WTC11 (cell line): Measurements from ENCODE around the gene CALN1. TPM values are rescaled to one million over a fixed set of nuclear protein-coding genes. Genes with fewer than 3 reads are reported as not detected.
"Not testable (repeated sequence)": the region's sequence is repeated elsewhere in the genome, so short reads cannot be mapped to it uniquely, and the experiment has no call there.

Experiments used
- ATAC-seq: fragments of 200-7000 bp; cut with Tn5 transposase; 2 replicates; pipeline ENCODE4 v1.10.0; 2021; ENCODE audit warnings: mild to moderate bottlenecking, moderate library complexity
- CTCF ChIA-PET: fragments of 300-600 bp; sonication (Branson Sonifier 250); formaldehyde crosslinking; loops from one replicate; lab custom pipeline; 2021; ENCODE audit warnings: antibody characterized with exemption; lab: Charles Lee
- POLR2A ChIA-PET: fragments of 350-600 bp; sonication (Branson Sonifier 250); formaldehyde crosslinking; loops from one replicate; lab custom pipeline; 2021; ENCODE audit warnings: antibody characterized with exemption; lab: Charles Lee
- DNase-seq: peaks from one replicate; pipeline ENCODE4 v3.0.0; 2021; ENCODE audit warnings: low spot score
- H3K27ac Mint-ChIP-seq: 2 replicates; pipeline ENCODE4 v1.8.0; 2021; ENCODE audit warnings: mixed read lengths
- H3K27me3 Mint-ChIP-seq: 2 replicates; pipeline ENCODE4 v1.8.0; 2021; ENCODE audit warnings: low read depth, mild to moderate bottlenecking, moderate library complexity, mixed read lengths
- H3K36me3 Mint-ChIP-seq: 2 replicates; pipeline ENCODE4 v1.8.0; 2021; ENCODE audit warnings: mixed read lengths
- H3K4me1 Mint-ChIP-seq: 2 replicates; pipeline ENCODE4 v1.8.0; 2022; ENCODE audit warnings: mixed read lengths
- H3K4me3 Mint-ChIP-seq: 2 replicates; pipeline ENCODE4 v1.8.0; 2021; ENCODE audit warnings: mild to moderate bottlenecking, moderate library complexity, mixed read lengths
- H3K9me3 Mint-ChIP-seq: 2 replicates; pipeline ENCODE4 v1.8.0; 2021; ENCODE audit warnings: mixed read lengths
- ARID4B ChIP-seq: sonication (generic); formaldehyde crosslinking; IDR thresholded peaks from 2 replicates; pipeline ENCODE4 v1.8.0; 2023; ENCODE audit warnings: missing genetic modification reagents, mild to moderate bottlenecking, borderline replicate concordance
- ATF6 ChIP-seq: sonication (generic); formaldehyde crosslinking; IDR thresholded peaks from 2 replicates; pipeline ENCODE4 v1.8.1; 2023; ENCODE audit warnings: mild to moderate bottlenecking, missing genetic modification reagents
- ELF4 ChIP-seq: sonication (generic); formaldehyde crosslinking; IDR thresholded peaks from 2 replicates; pipeline ENCODE4 v1.8.1; 2022; ENCODE audit warnings: low read depth, mild to moderate bottlenecking, moderate library complexity, missing genetic modification reagents
- GRHL2 ChIP-seq: fragments of 250-450 bp; sonication (Bioruptor Pico); IDR thresholded peaks from 2 replicates; pipeline ENCODE4 v1.8.0; 2022; ENCODE audit warnings: mild to moderate bottlenecking, moderate library complexity; ENCODE audit not compliant: insufficient replicate concordance, severe bottlenecking
- JAZF1 ChIP-seq: fragments of 250-450 bp; sonication (Bioruptor Pico); IDR thresholded peaks from 2 replicates; pipeline ENCODE4 v1.9.0; 2021; ENCODE audit warnings: moderate library complexity, mild to moderate bottlenecking, inconsistent platforms
- KAT7 ChIP-seq: sonication (generic); formaldehyde crosslinking; IDR thresholded peaks from 2 replicates; pipeline ENCODE4 v1.8.1; 2023; ENCODE audit warnings: missing genetic modification reagents, mild to moderate bottlenecking, borderline replicate concordance
- MAX ChIP-seq: sonication (generic); formaldehyde crosslinking; IDR thresholded peaks from 2 replicates; pipeline ENCODE4 v1.8.0; 2022; ENCODE audit warnings: mild to moderate bottlenecking, missing genetic modification reagents
- NFE2L1 ChIP-seq: sonication (generic); formaldehyde crosslinking; IDR thresholded peaks from 2 replicates; pipeline ENCODE4 v1.8.1; 2023; ENCODE audit warnings: missing genetic modification reagents
- NFYB ChIP-seq: sonication (generic); formaldehyde crosslinking; conservative IDR thresholded peaks from 2 replicates; pipeline ENCODE4 v1.8.0; 2022; ENCODE audit warnings: low read depth, missing genetic modification reagents
- NR2C2 ChIP-seq: sonication (generic); formaldehyde crosslinking; IDR thresholded peaks from 2 replicates; pipeline ENCODE4 v1.8.0; 2022; ENCODE audit warnings: mild to moderate bottlenecking, missing genetic modification reagents
- STAT6 ChIP-seq: sonication (generic); formaldehyde crosslinking; conservative IDR thresholded peaks from 2 replicates; pipeline ENCODE4 v1.8.1; 2023; ENCODE audit warnings: mild to moderate bottlenecking, low read depth, missing genetic modification reagents, moderate library complexity
- TCF7 ChIP-seq: sonication (generic); formaldehyde crosslinking; IDR thresholded peaks from 2 replicates; pipeline ENCODE4 v1.8.0; 2022; ENCODE audit warnings: mild to moderate bottlenecking, low read depth, missing genetic modification reagents, moderate library complexity
- TEAD4 ChIP-seq: sonication (generic); formaldehyde crosslinking; IDR thresholded peaks from 2 replicates; pipeline ENCODE4 v1.8.0; 2022; ENCODE audit warnings: mild to moderate bottlenecking, missing genetic modification reagents
- TP53 ChIP-seq: sonication (generic); formaldehyde crosslinking; IDR thresholded peaks from 2 replicates; pipeline ENCODE4 v1.8.1; 2023; ENCODE audit warnings: mild to moderate bottlenecking, missing genetic modification reagents
- ZNF232 ChIP-seq: sonication (generic); formaldehyde crosslinking; IDR thresholded peaks from 2 replicates; pipeline ENCODE4 v1.8.0; 2022; ENCODE audit warnings: mild to moderate bottlenecking, missing genetic modification reagents
- total RNA-seq: library from RNA; stranded (reverse); gene quantifications from 3 replicates; pipeline ENCODE4 v1.2.3, GENCODE V29; 2021
- TF ChIP-seq, protein P1 (sequence below): fragments of 250-450 bp; sonication (Bioruptor Pico); IDR thresholded peaks from 2 replicates; pipeline ENCODE4 v1.9.0; 2021; ENCODE audit warnings: mild to moderate bottlenecking
- TF ChIP-seq, protein P2 (sequence below): sonication (generic); formaldehyde crosslinking; IDR thresholded peaks from 2 replicates; pipeline ENCODE4 v1.8.1; 2023; ENCODE audit warnings: mild to moderate bottlenecking, moderate library complexity, missing genetic modification reagents
- TF ChIP-seq, protein P3 (sequence below): sonication (generic); formaldehyde crosslinking; IDR thresholded peaks from 2 replicates; pipeline ENCODE4 v1.8.0; 2022; ENCODE audit warnings: mild to moderate bottlenecking, missing genetic modification reagents

Gene CALN1
- total RNA-seq, 1 experiment from 2014 or later, result 10.5 TPM

GRCh38 chr7:71739520-71740173, 672.5 kb downstream of the CALN1 start:
- CTCF ChIA-PET, result interaction anchor here (0.5 to 6.3 kb wide), 6 partner anchors 13 to 910 kb away, joined by 3 to 40 read pairs (median 4); no protein-coding TSS in a partner anchor
- Mint-ChIP-seq H3K4me1 (peaks cover 25% of the 10 kb centered on the region), H3K27me3 (no peaks in the 10 kb centered on the region)
- no peak for DNase-seq
- TF ChIP-seq TCF7 (CRISPR knock-in tag) (no peak), ZNF232 (CRISPR knock-in tag) (no peak), NFYB (CRISPR knock-in tag) (no peak), TEAD4 (CRISPR knock-in tag) (no peak), MAX (CRISPR knock-in tag) (no peak), ELF4 (CRISPR knock-in tag) (no peak), ATF6 (CRISPR knock-in tag) (no peak), STAT6 (CRISPR knock-in tag) (no peak), JAZF1 (CRISPR knock-in tag) (no peak), NFE2L1 (CRISPR knock-in tag) (no peak), KAT7 (CRISPR knock-in tag) (no peak), TP53 (no peak), ARID4B (no peak), GRHL2 (CRISPR knock-in tag) (no peak), NR2C2 (CRISPR knock-in tag) (no peak)
- TF ChIP-seq, protein P1, sequence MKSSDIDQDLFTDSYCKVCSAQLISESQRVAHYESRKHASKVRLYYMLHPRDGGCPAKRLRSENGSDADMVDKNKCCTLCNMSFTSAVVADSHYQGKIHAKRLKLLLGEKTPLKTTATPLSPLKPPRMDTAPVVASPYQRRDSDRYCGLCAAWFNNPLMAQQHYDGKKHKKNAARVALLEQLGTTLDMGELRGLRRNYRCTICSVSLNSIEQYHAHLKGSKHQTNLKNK, result no peak
- TF ChIP-seq, protein P2, sequence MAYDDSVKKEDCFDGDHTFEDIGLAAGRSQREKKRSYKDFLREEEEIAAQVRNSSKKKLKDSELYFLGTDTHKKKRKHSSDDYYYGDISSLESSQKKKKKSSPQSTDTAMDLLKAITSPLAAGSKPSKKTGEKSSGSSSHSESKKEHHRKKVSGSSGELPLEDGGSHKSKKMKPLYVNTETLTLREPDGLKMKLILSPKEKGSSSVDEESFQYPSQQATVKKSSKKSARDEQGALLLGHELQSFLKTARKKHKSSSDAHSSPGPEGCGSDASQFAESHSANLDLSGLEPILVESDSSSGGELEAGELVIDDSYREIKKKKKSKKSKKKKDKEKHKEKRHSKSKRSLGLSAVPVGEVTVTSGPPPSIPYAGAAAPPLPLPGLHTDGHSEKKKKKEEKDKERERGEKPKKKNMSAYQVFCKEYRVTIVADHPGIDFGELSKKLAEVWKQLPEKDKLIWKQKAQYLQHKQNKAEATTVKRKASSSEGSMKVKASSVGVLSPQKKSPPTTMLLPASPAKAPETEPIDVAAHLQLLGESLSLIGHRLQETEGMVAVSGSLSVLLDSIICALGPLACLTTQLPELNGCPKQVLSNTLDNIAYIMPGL (CRISPR knock-in tag), result no peak
- TF ChIP-seq, protein P3, sequence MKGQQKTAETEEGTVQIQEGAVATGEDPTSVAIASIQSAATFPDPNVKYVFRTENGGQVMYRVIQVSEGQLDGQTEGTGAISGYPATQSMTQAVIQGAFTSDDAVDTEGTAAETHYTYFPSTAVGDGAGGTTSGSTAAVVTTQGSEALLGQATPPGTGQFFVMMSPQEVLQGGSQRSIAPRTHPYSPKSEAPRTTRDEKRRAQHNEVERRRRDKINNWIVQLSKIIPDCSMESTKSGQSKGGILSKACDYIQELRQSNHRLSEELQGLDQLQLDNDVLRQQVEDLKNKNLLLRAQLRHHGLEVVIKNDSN (CRISPR knock-in tag), result no peak
- TF ChIP-seq, all 79 proteins: peak for 0
- H3K4me3 Mint-ChIP-seq, result no peak overlapping the region
- peaks cover 17% of the 10 kb centered on the region for H3K9me3 Mint-ChIP-seq
- peak overlapping the region; percentile 87; the same call in 1 of the 2 replicates for H3K27ac Mint-ChIP-seq
- POLR2A ChIA-PET, result no interaction called here
- peak; percentile 81 for ATAC-seq
- peaks cover 21% of the 10 kb centered on the region; the same call in 1 of the 2 replicates for H3K36me3 Mint-ChIP-seq

DNA sequence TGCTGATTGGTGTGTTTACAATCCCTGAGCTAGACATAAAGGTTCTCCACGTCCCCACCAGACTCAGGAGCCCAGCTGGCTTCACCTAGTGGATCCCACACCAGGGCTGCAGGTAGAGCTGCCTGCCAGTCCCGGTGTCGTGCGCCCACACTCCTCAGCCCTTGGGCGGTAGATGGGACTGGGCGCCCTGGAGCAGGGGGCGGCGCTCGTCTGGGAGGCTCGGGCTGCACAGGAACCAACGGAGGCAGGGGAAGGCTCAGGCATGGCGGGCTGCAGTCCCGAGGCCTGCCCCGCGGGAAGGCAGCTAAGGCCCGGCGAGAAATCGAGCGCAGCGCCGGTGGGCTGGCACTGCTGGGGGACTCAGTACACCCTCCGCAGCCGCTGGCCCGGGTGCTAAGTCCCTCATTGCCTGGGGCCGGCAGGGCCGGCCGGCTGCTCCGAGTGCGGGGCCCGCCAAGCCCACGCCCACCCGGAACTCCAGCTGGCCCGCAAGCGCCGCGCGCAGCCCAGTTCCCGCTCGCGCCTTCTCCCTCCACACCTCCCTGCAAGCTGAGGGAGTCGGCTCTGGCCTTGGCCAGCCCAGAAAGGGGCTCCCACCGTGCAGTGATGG, 674.1 kb downstream of the CALN1 start:
- peaks cover 25% of the 10 kb centered on the region for H3K4me1 Mint-ChIP-seq
- DNase-seq, H3K27me3 Mint-ChIP-seq, H3K27ac Mint-ChIP-seq, H3K4me3 Mint-ChIP-seq, POLR2A ChIA-PET, ATAC-seq: not testable (repeated sequence)
- H3K9me3 Mint-ChIP-seq, result peaks cover 16% of the 10 kb centered on the region
- H3K36me3 Mint-ChIP-seq, result peaks cover 21% of the 10 kb centered on the region; the same call in 1 of the 2 replicates
- CTCF ChIA-PET, result interaction anchor here (6.3 kb wide), 1 partner anchor 14 kb away, joined by 40 read pairs; no protein-coding TSS in a partner anchor
